Psoas muscle (tissue), 8 donors: ENCODE measurements around the gene DENND4C. TPM values are rescaled to one million over a fixed set of nuclear protein-coding genes. Genes with fewer than 3 reads are reported as not detected.
"Not testable (repeated sequence)": the region's sequence is repeated elsewhere in the genome, so short reads cannot be mapped to it uniquely, and the experiment has no call there.

ENCODE experiments used
- ATAC-seq, 4 donors: fragments of 200-7000 bp; cut with Tn5 transposase; one replicate each; pipeline ENCODE4 v1.9.1; 2020; ENCODE audit warnings: moderate library complexity in 3 of 4, mild to moderate bottlenecking in 2 of 4
- DNase-seq, 2 donors: peaks; one replicate each; pipeline ENCODE4 v3.0.0-alpha.2; 2020
- H3K27ac ChIP-seq: fragments of 200-600 bp; one replicate; pipeline ENCODE4 v1.8.0; 2022
- H3K27me3 ChIP-seq, 3 donors: fragments of 200-600 bp in 1 of 3; one replicate each; pipeline versions ENCODE4 v1.6.1 to v1.8.0; 2013 to 2022; ENCODE audit warnings: low read length in 2 of 3, mild to moderate bottlenecking in 2 of 3, moderate library complexity in 1 of 3; ENCODE audit not compliant: insufficient read depth in 3 of 3
- H3K36me3 ChIP-seq, 2 donors: fragments of 200-600 bp in 1 of 2; one replicate each; pipeline versions ENCODE4 v1.6.1 to v1.8.0; 2013 to 2022; ENCODE audit warnings: low read depth in 1 of 2, mild to moderate bottlenecking in 1 of 2, moderate library complexity in 1 of 2; ENCODE audit not compliant: insufficient read depth in 1 of 2
- H3K4me1 ChIP-seq: fragments of 200-600 bp; one replicate; pipeline ENCODE4 v1.8.0; 2022
- H3K4me3 ChIP-seq: fragments of 200-600 bp; one replicate; pipeline ENCODE4 v1.8.0; 2022; ENCODE audit warnings: mild to moderate bottlenecking
- H3K9me3 ChIP-seq: fragments of 200-600 bp; one replicate; pipeline ENCODE4 v1.8.0; 2022
- CTCF ChIP-seq: fragments of 200-600 bp; IDR thresholded peaks from one replicate; pipeline ENCODE4 v1.8.0; 2022; ENCODE audit warnings: antibody characterized with exemption
- WGBS, 3 donors: extraction: QIAGEN DNeasy Blood & Tissue Kit; methylation state at CpG; one replicate each; pipeline versions ENCODE4 v1.1.6 to v1.1.7; 2013; 5-methylcytosine and 5-hydroxymethylcytosine counted together
- intact Hi-C, 2 donors: fragments of 100-400 bp; cut with DNase I; formaldehyde crosslinking; loops; one replicate each; pipeline versions ENCODE4 v1.11.0 to v1.14.2; 2022
- polyA plus RNA-seq, 3 donors: library from polyadenylated mRNA; stranded (reverse); fragments of 200-250 nt; gene quantifications; one replicate each; pipeline ENCODE4 v1.2.3, GENCODE V29; 2013
- total RNA-seq, 4 donors: library from RNA; stranded (reverse); fragmentation: NEBNext Ultra II Directional in 2 of 4; extraction: Animal tissue kit (Norgen Biotek cat#: 25700) in 2 of 4; gene quantifications; one replicate each; pipeline versions ENCODE4 v1.2.1 to v1.2.4, GENCODE V29; 2021 to 2023
- donor health status: healthy with polysubstance abuse.
- donor health status: DM: no; HTN: no; CAD: no; lungs with moderate emphysema.
- donor health status: Bipolar disorder and iron deficiency.
- donor health status: healthy.
- donor health status: DM: yes; HTN: yes; CAD: no.
- donor health status: DM: no; HTN: no; CAD: no.
- donor health status: DM: no; HTN: no; CAD: no.
- donor health status: DM: yes; HTN: yes; CAD: no.

The DENND4C gene
- total and polyA plus RNA-seq, 7 donors: 5.6 to 16.4 (median 12.2) TPM

- WGBS, 3 donors: 0 to 1% (median 0%) methylated on average over 30 of the region's 30 CpGs
- no peaks in the 10 kb centered on the region for H3K27me3 ChIP-seq
- H3K36me3 ChIP-seq: peaks cover 15 to 48% of the 10 kb centered on the region in 2 donors
- H3K27ac ChIP-seq: peak overlapping the region; percentile 93
- H3K4me3 ChIP-seq: peak overlapping the region; percentile 83
- ATAC-seq: peak; percentile 47 to 72 (median 54)
- no peaks in the 10 kb centered on the region for H3K9me3 ChIP-seq
- TF ChIP-seq CTCF: no peak
- intact Hi-C loops: loop anchor here (1.0 to 10.0 kb wide), 3 partner anchors 29 to 145 kb away; partner anchors contain the start of gene DENND4C (in 1 of the 2)
- peak in 1 of 2 donors; percentile 71 for DNase-seq
- peaks cover 14% of the 10 kb centered on the region for H3K4me1 ChIP-seq
Measured at GRCh38 chr9:19379697-19380046, 149.2 kb downstream of the DENND4C start.

GRCh38 chr9:19380826-19381075 lies 150.3 kb downstream of the DENND4C start:
- H3K4me3 ChIP-seq: peak overlapping the region; percentile 83
- H3K4me1 ChIP-seq: peaks cover 14% of the 10 kb centered on the region
- ATAC-seq: no peak
- H3K27me3 ChIP-seq: no peaks in the 10 kb centered on the region
- H3K36me3 ChIP-seq: peaks cover 14 to 38% of the 10 kb centered on the region in 2 donors
- intact Hi-C loops: loop anchor here in 1 of 2 donors (1.0 to 5.0 kb wide), 2 partner anchors 28 to 77 kb away; no protein-coding TSS in a partner anchor
- DNase-seq: no peak
- no peaks in the 10 kb centered on the region for H3K9me3 ChIP-seq
- H3K27ac ChIP-seq: peak overlapping the region; percentile 93
- 49 to 52% (median 51%) methylated on average over 6 of the region's 6 CpGs for WGBS, 3 donors
- no peak for TF ChIP-seq CTCF

GRCh38 chr9:19381656-19382055 lies 151.2 kb downstream of the DENND4C start:
- H3K27me3 ChIP-seq: no peaks in the 10 kb centered on the region
- ATAC-seq (no peak), DNase-seq (no peak)
- no peaks in the 10 kb centered on the region for H3K9me3 ChIP-seq
- intact Hi-C loops: loop anchor here in 1 of 2 donors (5.0 kb wide), 1 partner anchor 76 kb away; no protein-coding TSS in a partner anchor
- no peak overlapping the region for H3K4me3 ChIP-seq
- peaks cover 7 to 28% of the 10 kb centered on the region in 2 donors for H3K36me3 ChIP-seq
- WGBS, 3 donors: 98 to 100% (median 98%) methylated on average over 2 of the region's 2 CpGs
- H3K4me1 ChIP-seq: peaks cover 14% of the 10 kb centered on the region
- no peak overlapping the region for H3K27ac ChIP-seq
- TF ChIP-seq CTCF: no peak

- H3K4me1 ChIP-seq, H3K9me3 ChIP-seq, intact Hi-C loops, H3K36me3 ChIP-seq, H3K27me3 ChIP-seq, H3K4me3 ChIP-seq, H3K27ac ChIP-seq, DNase-seq, ATAC-seq: not testable (repeated sequence)
- 95 to 99% (median 98%) methylated on average over 14 of the region's 14 CpGs for WGBS, 3 donors
Measured at GRCh38 chr9:19385212-19385611, 154.7 kb downstream of the DENND4C start.

GRCh38 chr9:19385786-19386501 lies 155.5 kb downstream of the DENND4C start:
- ATAC-seq (no peak), DNase-seq (no peak)
- intact Hi-C loops: no loop called here
- Histone ChIP-seq H3K9me3 (no peaks in the 10 kb centered on the region), H3K36me3 (no peaks in the 10 kb centered on the region), H3K27ac (no peak overlapping the region), H3K4me1 (no peaks in the 10 kb centered on the region), H3K27me3 (no peaks in the 10 kb centered on the region), H3K4me3 (no peak overlapping the region)
- no peak for TF ChIP-seq CTCF
- WGBS, 3 donors: 88 to 93% (median 92%) methylated on average over 6 of the region's 6 CpGs
